PC-9 (cell line): ENCODE results near the gene CSK. TPM values are rescaled to one million over a fixed set of nuclear protein-coding genes. Genes with fewer than 3 reads are reported as not detected.

Experiments
- BruUV-seq: library from RNA; stranded (reverse); fragments of 400-500 nt; replicated peaks from 2 replicates; lab custom pipeline; 2021; lab: Mats Ljungman, UMichigan
- CTCF ChIA-PET: fragments of 300-600 bp; sonication (Branson Sonifier 250); formaldehyde crosslinking; loops from one replicate; lab custom pipeline; 2022; ENCODE audit warnings: antibody characterized with exemption; lab: Charles Lee
- POLR2A ChIA-PET: fragments of 300-600 bp; sonication (Branson Sonifier 250); formaldehyde crosslinking; loops from one replicate; lab custom pipeline; 2022; ENCODE audit warnings: antibody characterized with exemption; ENCODE audit not compliant: unreplicated experiment; lab: Charles Lee
- DNase-seq, 2 experiments: peaks; one replicate each; pipeline versions ENCODE4 v3.0.0 to v3.0.0-alpha.2; 2015 to 2022; ENCODE audit warnings: mixed read lengths in 1 of 2
- H2AFZ ChIP-seq: fragments of 200-600 bp; sonication (generic); 2 replicates; pipeline ENCODE4 v1.8.1; 2017; ENCODE audit warnings: antibody characterized with exemption
- H3F3A ChIP-seq: fragments of 200-600 bp; sonication (generic); 2 replicates; pipeline ENCODE4 v1.8.1; 2017; ENCODE audit warnings: antibody characterized with exemption, mild to moderate bottlenecking, low read depth; ENCODE audit not compliant: insufficient read depth
- H3K27ac ChIP-seq: fragments of 200-600 bp; sonication (generic); 2 replicates; pipeline ENCODE4 v1.6.1; 2016; ENCODE audit warnings: mixed run types
- H3K27me3 ChIP-seq: fragments of 200-600 bp; sonication (generic); 2 replicates; pipeline ENCODE4 v1.6.1; 2016; ENCODE audit warnings: low read depth, mixed run types; ENCODE audit not compliant: insufficient read depth
- H3K36me3 ChIP-seq: fragments of 200-600 bp; sonication (generic); 2 replicates; pipeline ENCODE4 v1.6.1; 2016; ENCODE audit warnings: low read depth, mixed run types
- H3K4me1 ChIP-seq: fragments of 200-600 bp; sonication (generic); replicated peaks from 2 replicates; pipeline ENCODE4 v1.6.1; 2016; ENCODE audit warnings: mixed run types; ENCODE audit not compliant: insufficient read depth
- H3K4me2 ChIP-seq: fragments of 200-600 bp; sonication (generic); 2 replicates; pipeline ENCODE4 v1.6.1; 2017; ENCODE audit warnings: mixed run types
- H3K4me3 ChIP-seq: fragments of 200-600 bp; sonication (generic); 2 replicates; pipeline ENCODE4 v1.6.1; 2016; ENCODE audit warnings: mixed run types
- H3K79me2 ChIP-seq: fragments of 200-600 bp; sonication (generic); 2 replicates; pipeline ENCODE4 v1.6.1; 2017; ENCODE audit warnings: low read depth, mixed run types
- H3K9me2 ChIP-seq: fragments of 200-600 bp; sonication (generic); 2 replicates; pipeline ENCODE4 v1.8.1; 2017; ENCODE audit warnings: mild to moderate bottlenecking; ENCODE audit not compliant: insufficient read depth
- H3K9me3 ChIP-seq: fragments of 200-600 bp; sonication (generic); 2 replicates; pipeline ENCODE4 v1.8.1; 2016; ENCODE audit warnings: low read depth; ENCODE audit not compliant: insufficient read depth
- H4K20me1 ChIP-seq: fragments of 200-600 bp; sonication (generic); 2 replicates; pipeline ENCODE4 v1.8.1; 2017; ENCODE audit not compliant: insufficient read depth
- EZH2 ChIP-seq: fragments of 200-600 bp; sonication (generic); IDR thresholded peaks from 2 replicates; pipeline ENCODE4 v1.8.0; 2017; ENCODE audit warnings: antibody characterized with exemption, low read depth
- intact Hi-C: fragments of 100-400 bp; cut with micrococcal nuclease; formaldehyde crosslinking; loops from one replicate; pipeline ENCODE4 v1.10.0; 2022; ENCODE audit not compliant: unreplicated experiment
- total RNA-seq: library from RNA; stranded (reverse); gene quantifications from 2 replicates; pipeline ENCODE4 v1.2.3, GENCODE V29; 2021
- TF ChIP-seq, protein P1 (sequence below): fragments of 200-600 bp; sonication (generic); conservative IDR thresholded peaks from 2 replicates; pipeline ENCODE4 v1.6.1; 2017; ENCODE audit warnings: mixed run types, antibody characterized with exemption, mild to moderate bottlenecking, moderate library complexity

Gene CSK
- total RNA-seq, 1 experiment from 2014 or later: 78.3 TPM

DNA sequence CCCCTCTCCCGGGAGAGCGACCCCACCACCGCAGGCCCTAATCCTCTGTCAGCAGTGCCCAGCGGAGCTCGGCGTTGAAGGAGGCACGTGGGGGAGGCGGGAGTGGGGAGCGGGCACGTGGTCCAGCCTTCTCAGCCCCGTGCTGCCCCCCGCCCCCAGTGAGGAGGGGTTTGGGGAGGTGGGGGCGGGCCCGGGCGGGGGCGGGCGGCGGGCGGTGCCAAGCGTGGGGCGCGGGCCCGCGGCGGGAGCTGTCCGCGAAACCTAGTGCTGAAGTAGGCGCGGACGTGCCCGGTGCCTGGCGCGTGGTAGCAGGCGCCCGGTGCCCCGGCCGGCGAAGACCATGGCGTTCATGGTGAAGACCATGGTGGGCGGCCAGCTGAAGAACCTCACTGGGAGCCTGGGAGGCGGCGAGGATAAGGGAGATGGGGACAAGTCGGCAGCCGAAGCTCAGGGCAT, 44.5 kb downstream of the CSK start, which contains the start of gene CPLX3:
Gene CPLX3, plus strand, starts transcription at position 264 of the 456 bp plus-strand sequence. Its CDS starts 77 bp downstream, at position 341.
- ChIA-PET CTCF (no interaction called here), POLR2A (interaction anchor here (0.5 kb wide), 1 partner anchor 30 kb away, joined by 3 read pairs; no protein-coding TSS in a partner anchor)

DNA sequence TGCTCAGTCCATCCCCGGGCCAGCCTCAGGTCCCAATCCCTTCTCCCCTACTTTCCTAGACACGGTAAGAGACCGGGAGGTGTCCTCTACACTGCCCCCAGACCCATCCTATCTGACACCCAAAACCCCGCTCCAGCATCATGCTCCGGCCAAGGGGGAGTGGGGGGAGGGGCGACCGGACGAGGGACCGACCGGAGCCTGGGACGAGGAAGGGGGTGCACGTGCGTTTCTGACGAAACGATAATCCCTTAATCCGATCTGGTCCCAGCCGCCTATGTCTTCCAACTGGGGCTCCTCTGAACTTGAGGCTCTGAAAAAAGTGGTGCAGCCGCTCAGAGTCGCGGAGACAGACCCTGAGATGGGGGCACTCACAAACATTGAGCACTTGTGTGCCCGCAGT, 45.0 kb downstream of the CSK start:
- H3K4me2 ChIP-seq: no peak overlapping the region
- ChIA-PET POLR2A (no interaction called here), CTCF (no interaction called here)
- H3K36me3 ChIP-seq: no peaks in the 10 kb centered on the region
- no peaks in the 10 kb centered on the region for H3K27me3 ChIP-seq
- no peak overlapping the region for H3K4me3 ChIP-seq
- no peak overlapping the region for H3K27ac ChIP-seq
- no peaks in the 10 kb centered on the region for H3K9me2 ChIP-seq
- TF ChIP-seq, protein P1, sequence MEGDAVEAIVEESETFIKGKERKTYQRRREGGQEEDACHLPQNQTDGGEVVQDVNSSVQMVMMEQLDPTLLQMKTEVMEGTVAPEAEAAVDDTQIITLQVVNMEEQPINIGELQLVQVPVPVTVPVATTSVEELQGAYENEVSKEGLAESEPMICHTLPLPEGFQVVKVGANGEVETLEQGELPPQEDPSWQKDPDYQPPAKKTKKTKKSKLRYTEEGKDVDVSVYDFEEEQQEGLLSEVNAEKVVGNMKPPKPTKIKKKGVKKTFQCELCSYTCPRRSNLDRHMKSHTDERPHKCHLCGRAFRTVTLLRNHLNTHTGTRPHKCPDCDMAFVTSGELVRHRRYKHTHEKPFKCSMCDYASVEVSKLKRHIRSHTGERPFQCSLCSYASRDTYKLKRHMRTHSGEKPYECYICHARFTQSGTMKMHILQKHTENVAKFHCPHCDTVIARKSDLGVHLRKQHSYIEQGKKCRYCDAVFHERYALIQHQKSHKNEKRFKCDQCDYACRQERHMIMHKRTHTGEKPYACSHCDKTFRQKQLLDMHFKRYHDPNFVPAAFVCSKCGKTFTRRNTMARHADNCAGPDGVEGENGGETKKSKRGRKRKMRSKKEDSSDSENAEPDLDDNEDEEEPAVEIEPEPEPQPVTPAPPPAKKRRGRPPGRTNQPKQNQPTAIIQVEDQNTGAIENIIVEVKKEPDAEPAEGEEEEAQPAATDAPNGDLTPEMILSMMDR: no peak
- TF ChIP-seq EZH2: no peak
- no peaks in the 10 kb centered on the region for H3K9me3 ChIP-seq
- peaks cover 13% of the 10 kb centered on the region for H3K4me1 ChIP-seq
- no peak for DNase-seq
- H3F3A ChIP-seq: peaks cover 6% of the 10 kb centered on the region; the same call in 1 of the 2 replicates
- no peaks in the 10 kb centered on the region for H3K79me2 ChIP-seq
- no peak overlapping the region for H2AFZ ChIP-seq
- intact Hi-C loops: no loop called here
- no TSS peak for BruUV-seq
- no peaks in the 10 kb centered on the region for H4K20me1 ChIP-seq

More for the DNA sequence above, 44.5 kb downstream of the CSK start, which contains the start of gene CPLX3:
- Histone ChIP-seq H4K20me1 (no peaks in the 10 kb centered on the region), H3K4me2 (no peak within 1 kb of the TSS), H3K9me3 (no peaks in the 10 kb centered on the region), H3K4me1 (peaks cover 9% of the 10 kb centered on the region), H3K79me2 (no peaks in the 10 kb centered on the region), H3K4me3 (no peak within 1 kb of the TSS), H3K27ac (no peak within 1 kb of the TSS), H3K36me3 (no peaks in the 10 kb centered on the region), H3K27me3 (no peaks in the 10 kb centered on the region), H3F3A (peaks cover 6% of the 10 kb centered on the region; the same call in 1 of the 2 replicates), H3K9me2 (no peaks in the 10 kb centered on the region), H2AFZ (no peak within 1 kb of the TSS)
- no peak for TF ChIP-seq EZH2
- TF ChIP-seq, protein P1: no peak
- no TSS peak for BruUV-seq
- intact Hi-C loops: no loop called here
- DNase-seq: no peak

- H3K27ac ChIP-seq: no peak overlapping the region
- H3K9me2 ChIP-seq: no peaks in the 10 kb centered on the region
- ChIA-PET CTCF (no interaction called here), POLR2A (interaction anchor here (0.8 kb wide), 1 partner anchor 1196 kb away, joined by 5 read pairs; no protein-coding TSS in a partner anchor)
- H3K36me3 ChIP-seq: no peaks in the 10 kb centered on the region
- no TSS peak for BruUV-seq
- no peak overlapping the region for H2AFZ ChIP-seq
- H3K9me3 ChIP-seq: no peaks in the 10 kb centered on the region
- H4K20me1 ChIP-seq: no peaks in the 10 kb centered on the region
- H3F3A ChIP-seq: peaks cover 6% of the 10 kb centered on the region; the same call in 1 of the 2 replicates
- no peak overlapping the region for H3K4me3 ChIP-seq
- no peaks in the 10 kb centered on the region for H3K79me2 ChIP-seq
- TF ChIP-seq, protein P1: no peak
- H3K4me1 ChIP-seq: peaks cover 14% of the 10 kb centered on the region
- intact Hi-C loops: no loop called here
- H3K4me2 ChIP-seq: no peak overlapping the region
- DNase-seq: no peak
- H3K27me3 ChIP-seq: no peaks in the 10 kb centered on the region
Observed at GRCh38 chr15:74827614-74828013, 45.7 kb downstream of the CSK start.
